ENCODE results near the gene SOX13. TPM values are rescaled to one million over a fixed set of nuclear protein-coding genes. Genes with fewer than 3 reads are reported as not detected.

Gene SOX13
- total and polyA plus RNA-seq, 9 of the 15 experiments (the other 6 are each of a cell fraction or from before 2014, with no cell fraction given) = 0.03 to 0.35 (median 0.06) TPM; not detected in 5

DNA sequence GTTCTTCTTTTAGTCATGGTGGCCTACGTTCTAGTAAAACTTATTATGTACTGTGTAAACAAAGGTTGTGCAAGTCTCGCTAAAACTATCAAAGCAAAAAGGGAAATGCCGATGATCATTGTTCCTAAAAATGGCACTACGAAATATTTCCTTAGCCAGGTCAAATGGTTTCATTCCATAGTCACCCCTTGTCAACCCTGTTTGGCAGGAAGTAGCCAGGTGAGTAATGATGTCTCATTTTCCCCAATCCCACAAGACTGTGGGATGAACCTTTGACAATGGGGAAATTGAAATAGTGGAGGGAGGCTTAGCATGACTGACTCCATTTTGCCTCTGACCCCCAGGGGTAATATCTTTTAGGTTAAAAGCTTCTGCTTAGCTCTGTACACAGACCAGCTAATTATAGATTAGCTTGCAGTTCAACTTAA, 98.8 kb downstream of the SOX13 start (continued):
- TF ChIP-seq, protein P1, sequence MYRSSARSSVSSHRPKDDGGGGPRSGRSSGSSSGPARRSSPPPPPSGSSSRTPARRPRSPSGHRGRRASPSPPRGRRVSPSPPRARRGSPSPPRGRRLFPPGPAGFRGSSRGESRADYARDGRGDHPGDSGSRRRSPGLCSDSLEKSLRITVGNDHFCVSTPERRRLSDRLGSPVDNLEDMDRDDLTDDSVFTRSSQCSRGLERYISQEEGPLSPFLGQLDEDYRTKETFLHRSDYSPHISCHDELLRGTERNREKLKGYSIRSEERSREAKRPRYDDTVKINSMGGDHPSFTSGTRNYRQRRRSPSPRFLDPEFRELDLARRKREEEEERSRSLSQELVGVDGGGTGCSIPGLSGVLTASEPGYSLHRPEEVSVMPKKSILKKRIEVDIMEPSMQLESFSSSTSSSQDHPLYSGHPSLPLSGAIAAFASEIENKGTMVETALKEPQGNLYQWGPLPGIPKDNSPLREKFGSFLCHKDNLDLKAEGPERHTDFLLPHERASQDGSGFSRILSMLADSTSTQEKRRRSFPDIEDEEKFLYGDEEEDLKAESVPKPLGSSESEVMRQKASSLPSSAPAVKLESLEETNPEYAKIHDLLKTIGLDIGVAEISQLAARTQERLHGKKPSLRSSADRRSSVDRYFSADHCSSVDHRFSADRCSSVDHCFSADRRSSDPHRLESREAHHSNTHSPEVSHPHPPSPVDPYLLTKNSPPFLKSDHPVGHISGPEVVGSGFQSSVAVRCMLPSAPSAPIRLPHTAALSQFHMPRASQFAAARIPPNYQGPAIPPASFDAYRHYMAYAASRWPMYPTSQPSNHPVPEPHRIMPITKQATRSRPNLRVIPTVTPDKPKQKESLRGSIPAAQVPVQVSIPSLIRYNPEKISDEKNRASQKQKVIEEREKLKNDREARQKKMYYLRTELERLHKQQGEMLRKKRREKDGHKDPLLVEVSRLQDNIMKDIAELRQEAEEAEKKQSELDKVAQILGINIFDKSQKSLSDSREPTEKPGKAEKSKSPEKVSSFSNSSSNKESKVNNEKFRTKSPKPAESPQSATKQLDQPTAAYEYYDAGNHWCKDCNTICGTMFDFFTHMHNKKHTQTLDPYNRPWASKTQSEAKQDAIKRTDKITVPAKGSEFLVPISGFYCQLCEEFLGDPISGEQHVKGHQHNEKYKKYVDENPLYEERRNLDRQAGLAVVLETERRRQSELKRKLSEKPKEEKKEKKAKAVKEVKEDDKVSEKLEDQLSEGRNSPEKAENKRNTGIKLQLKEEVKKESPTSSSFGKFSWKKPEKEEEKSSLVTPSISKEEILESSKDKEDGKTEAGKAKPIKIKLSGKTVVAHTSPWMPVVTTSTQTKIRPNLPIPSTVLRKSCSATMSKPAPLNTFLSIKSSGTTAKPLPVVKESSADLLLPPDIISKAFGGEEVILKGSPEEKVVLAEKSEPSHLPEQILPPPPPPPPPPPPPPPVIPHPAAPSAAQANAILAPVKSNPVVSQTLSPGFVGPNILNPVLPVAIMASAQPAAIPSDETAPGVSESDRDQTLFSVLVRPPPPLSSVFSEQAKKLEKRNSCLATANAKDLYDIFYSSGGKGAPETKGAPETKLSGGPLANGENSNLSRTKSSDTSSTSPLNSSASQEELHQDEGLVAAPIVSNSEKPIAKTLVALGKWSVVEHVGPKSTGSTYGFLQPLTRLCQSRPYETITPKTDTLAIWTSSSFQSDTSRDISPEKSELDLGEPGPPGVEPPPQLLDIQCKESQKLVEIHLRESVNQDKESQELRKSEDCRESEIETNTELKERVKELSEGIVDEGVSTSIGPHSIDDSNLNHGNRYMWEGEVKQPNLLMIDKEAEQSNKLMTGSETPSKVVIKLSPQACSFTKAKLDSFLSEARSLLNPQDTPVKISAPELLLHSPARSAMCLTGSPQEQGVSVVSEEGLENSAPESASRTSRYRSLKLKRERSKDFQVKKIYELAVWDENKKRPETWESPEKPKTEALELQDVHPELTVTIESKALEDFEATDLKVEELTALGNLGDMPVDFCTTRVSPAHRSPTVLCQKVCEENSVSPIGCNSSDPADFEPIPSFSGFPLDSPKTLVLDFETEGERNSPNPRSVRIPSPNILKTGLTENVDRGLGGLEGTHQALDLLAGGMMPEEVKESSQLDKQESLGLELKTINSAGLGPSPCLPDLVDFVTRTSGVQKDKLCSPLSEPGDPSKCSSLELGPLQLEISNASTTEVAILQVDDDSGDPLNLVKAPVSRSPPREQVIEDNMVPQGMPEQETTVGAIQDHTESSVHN (IDR thresholded peaks at IDR 0.05; ENCODE audit: borderline replicate concordance in 1 of 2, low read depth in 1 of 2) = no peak
- peak; percentile 67 for TF ChIP-seq ILK (tag; IDR thresholded peaks at IDR 0.05; ENCODE audit: borderline replicate concordance, low read depth)
- no peak for TF ChIP-seq FOXA1 (IDR thresholded peaks at IDR 0.05; ENCODE audit: borderline replicate concordance)
- TF ChIP-seq, protein P2, sequence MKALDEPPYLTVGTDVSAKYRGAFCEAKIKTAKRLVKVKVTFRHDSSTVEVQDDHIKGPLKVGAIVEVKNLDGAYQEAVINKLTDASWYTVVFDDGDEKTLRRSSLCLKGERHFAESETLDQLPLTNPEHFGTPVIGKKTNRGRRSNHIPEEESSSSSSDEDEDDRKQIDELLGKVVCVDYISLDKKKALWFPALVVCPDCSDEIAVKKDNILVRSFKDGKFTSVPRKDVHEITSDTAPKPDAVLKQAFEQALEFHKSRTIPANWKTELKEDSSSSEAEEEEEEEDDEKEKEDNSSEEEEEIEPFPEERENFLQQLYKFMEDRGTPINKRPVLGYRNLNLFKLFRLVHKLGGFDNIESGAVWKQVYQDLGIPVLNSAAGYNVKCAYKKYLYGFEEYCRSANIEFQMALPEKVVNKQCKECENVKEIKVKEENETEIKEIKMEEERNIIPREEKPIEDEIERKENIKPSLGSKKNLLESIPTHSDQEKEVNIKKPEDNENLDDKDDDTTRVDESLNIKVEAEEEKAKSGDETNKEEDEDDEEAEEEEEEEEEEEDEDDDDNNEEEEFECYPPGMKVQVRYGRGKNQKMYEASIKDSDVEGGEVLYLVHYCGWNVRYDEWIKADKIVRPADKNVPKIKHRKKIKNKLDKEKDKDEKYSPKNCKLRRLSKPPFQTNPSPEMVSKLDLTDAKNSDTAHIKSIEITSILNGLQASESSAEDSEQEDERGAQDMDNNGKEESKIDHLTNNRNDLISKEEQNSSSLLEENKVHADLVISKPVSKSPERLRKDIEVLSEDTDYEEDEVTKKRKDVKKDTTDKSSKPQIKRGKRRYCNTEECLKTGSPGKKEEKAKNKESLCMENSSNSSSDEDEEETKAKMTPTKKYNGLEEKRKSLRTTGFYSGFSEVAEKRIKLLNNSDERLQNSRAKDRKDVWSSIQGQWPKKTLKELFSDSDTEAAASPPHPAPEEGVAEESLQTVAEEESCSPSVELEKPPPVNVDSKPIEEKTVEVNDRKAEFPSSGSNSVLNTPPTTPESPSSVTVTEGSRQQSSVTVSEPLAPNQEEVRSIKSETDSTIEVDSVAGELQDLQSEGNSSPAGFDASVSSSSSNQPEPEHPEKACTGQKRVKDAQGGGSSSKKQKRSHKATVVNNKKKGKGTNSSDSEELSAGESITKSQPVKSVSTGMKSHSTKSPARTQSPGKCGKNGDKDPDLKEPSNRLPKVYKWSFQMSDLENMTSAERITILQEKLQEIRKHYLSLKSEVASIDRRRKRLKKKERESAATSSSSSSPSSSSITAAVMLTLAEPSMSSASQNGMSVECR (CRISPR knock-in tag; IDR thresholded peaks at IDR 0.05) = no peak
